Right lung (tissue), 5 donors: Measurements from ENCODE around the gene SRA1. TPM values are rescaled to one million over a fixed set of nuclear protein-coding genes. Genes with fewer than 3 reads are reported as not detected.

Source experiments
- DNase-seq, 2 donors: peaks; one replicate each; pipeline ENCODE4 v3.0.0-alpha.2; 2013
- polyA plus RNA-seq, 5 donors: library from polyadenylated mRNA; unstranded; fragments of 120-200 nt; gene quantifications; one replicate each; pipeline versions ENCODE4 v1.2.1 to v1.2.3, GENCODE V29; 2013; ENCODE audit warnings: inconsistent platforms in 1 of 5, low replicate concordance in 1 of 5; ENCODE audit not compliant: insufficient read length in 5 of 5, insufficient read depth in 1 of 5

The SRA1 gene
- polyA plus RNA-seq, 5 donors: 19.2 to 30.7 (median 22.9) TPM

DNA sequence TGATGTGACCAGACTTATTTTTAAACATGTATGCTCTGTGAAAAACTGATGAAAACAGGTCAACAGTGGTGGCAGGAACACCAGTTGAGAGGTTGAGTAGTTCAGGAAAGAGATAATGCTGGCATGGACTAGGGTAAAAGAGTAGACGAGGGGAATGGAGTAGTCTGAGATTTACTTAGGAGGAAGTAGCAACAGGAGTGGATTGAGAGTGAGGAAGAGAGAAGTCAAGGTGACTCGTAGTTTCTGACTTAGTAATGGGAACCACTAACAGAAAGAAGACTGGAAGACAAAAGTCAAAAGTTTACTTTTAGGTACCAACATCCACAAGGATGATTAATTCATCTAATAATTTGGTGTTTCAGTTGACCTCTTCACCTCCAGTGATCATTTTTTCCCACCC is 3.6 kb downstream of the SRA1 start:
- DNase-seq: no peak

DNA sequence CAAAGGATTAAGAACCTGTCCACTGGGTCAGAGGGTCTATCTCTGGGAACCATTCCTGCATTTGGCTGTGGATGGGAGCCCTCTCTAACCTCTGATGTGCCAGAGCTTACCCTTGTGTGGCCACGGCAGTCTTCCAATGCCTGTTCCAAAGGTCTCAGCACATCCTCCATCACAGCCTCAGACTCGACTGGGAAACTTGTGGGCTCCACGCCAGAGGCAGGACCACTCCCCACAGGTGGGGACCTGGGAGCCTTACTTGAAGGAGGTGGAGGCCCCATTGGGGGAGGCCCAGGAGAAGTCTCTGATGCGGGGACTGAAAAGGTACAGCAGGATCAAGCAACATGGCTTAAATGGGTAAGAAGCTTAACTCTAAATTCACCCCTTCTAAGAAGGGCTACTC is 5.4 kb downstream of the SRA1 start:
- DNase-seq: no peak

DNA sequence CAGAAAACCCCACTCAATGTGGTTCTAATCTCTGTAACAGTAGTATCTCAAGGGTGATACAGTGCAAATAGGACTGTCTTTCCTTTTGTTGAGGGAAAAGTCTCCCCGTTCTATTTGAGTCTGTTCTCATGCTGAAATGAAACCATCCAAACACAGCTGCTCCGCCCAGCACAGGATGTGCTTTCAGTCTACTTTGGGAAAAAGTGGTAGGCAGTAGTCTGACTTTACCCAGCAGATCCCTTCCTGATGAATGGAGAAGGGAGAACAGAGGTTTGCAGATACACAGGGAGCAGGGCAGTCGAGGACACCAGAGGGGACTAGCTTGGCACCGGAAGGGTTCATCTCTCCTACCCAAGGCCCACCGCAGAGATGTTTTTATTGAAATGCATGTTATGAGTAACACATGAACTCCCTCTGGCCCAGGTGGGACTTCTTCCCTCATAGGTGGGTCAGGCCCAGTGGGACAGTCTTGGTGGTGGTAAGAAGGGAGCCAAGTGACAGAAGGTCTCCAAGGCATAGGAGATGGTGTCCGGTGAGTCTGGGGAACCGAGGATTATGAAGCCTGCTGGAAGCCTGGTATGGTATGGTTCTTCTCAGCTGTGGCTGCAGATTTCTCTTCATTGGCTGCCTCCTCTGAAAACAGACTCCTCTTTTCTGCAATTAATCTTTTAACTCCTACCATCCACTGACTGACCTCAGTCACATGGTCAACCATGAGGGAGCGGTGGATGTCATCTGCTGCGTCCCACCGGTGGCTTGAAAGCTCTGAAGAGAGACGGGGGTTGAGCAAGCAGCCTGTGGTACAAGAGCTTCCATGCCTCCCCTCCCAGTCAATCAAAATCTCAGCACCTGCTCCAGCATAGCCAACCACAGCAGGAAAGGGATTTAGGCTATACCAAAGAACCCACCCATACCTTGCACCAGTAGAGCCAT is 6.9 kb downstream of the SRA1 start:
- DNase-seq: no peak

DNA sequence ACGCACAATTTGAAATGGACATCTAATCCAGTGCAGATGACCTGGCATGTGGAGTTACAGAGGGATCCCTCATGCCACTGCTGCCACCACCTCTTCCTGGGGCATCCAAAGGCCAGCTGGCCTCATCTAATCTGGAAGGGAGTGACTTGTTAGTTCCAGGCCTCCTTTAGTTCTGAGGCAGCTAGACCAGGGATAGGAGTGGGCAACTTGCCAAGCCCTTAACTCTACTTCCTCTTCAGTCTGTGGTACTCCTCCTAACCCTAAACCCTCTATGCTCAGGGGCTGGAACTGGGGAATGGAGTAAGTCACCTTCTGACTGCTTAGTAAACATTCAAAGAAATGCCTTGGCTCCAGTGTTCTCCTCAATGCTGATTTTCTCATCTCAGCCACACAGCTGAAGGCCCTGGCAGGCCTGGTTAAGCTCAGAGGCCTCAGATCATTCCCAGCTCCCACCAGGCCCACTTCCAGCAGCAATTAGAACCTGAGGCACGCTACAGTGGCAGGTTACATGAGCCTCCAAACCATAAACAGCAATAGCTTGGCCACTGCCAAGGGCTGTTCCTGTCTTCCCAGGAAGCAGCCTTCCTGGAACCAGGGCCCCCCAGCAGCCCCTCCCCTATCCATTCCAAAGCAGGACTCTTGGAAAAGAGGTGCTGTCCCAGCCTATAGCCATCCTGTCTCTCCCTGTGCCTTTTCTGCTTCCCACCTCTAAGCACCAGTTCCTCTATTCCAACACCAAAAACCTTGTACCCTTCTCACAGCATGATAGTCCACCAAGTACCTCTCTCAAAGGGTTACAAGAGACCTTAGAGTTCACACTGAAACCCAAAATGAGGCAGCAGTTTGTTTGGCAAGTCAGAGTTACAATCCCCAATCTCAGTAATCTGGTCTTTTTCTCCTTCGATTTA is 7.8 kb downstream of the SRA1 start:
- DNase-seq: no peak

DNA sequence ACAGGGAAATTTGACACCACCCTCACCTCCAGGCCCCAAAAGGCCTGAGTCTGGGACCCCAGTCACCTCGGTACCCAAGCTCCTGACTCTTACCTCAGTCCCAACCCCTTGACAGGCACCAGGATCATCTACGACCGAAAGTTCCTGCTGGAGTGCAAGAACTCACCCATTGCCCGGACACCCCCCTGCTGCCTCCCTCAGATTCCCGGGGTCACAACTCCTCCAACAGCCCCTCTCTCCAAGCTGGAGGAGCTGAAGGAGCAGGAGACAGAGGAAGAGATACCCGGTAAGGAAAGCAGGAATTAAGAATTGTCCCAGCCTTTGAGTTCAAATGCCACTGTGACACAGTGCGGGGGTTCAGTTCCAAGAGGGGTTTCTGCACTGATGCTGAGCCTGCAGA is 8.5 kb downstream of the SRA1 start:
- DNase-seq: no peak

DNA sequence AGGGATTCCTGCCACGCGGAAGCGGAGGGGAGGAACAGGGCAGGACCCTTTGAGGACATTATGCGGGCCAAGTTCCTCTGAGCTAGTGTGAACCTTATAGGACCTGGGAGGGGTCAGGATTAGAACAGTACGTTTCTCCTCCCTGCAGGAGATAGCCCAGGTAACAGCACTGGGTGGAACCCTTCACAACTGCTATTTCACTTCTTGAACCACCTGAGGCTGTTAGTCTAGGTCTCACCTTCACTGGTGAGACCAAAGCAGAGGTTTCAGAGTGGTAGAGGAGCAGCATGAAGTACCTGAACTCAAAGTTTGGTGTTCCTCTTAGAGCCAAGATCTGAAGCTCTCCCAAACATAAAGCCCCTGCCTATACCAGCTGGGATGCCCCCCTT is 9.0 kb downstream of the SRA1 start:
- DNase-seq: no peak

DNA sequence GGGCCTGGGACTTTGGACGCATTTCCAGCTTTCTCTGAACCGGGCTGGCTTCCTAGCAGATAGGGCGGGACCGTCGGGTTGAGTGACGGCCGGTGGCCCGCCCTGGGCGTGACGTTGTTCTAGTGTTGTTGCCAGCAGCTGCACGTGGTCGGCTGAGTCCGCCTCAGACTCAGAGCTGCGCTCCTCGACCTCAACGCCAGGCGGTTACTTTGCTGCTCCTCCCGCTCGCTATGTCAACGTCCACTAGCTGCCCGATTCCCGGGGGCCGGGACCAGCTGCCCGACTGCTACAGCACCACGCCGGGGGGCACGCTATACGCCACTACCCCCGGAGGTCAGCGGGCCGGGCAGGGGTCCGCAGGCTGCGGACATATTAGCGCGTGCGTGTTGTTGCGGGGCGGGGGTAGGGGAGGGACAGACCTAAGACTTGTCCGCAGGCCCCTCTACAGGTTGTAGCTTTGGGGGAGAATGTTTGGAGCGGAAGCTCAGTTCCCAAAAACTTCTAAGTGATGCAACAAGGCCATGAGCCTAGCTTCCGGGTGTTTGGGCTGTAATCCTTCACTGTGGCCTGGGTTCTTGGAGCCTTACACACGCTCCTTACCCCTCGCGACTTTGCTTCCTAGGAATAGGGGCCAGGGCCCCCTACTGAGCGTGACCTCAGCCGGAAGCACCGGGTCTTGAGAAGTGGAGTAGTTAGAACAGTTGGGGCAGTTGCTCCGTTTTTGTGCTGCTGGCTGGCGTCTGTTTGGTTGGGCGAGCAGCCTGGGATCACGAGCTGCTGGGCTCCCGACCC is 9.6 kb downstream of the SRA1 start, which contains the start of gene EIF4EBP3:
Gene EIF4EBP3, plus strand, starts transcription at position 155 of the 792 bp plus-strand sequence. Its CDS starts 76 bp downstream, at position 231.
- DNase-seq: peak; percentile 97 to 98

DNA sequence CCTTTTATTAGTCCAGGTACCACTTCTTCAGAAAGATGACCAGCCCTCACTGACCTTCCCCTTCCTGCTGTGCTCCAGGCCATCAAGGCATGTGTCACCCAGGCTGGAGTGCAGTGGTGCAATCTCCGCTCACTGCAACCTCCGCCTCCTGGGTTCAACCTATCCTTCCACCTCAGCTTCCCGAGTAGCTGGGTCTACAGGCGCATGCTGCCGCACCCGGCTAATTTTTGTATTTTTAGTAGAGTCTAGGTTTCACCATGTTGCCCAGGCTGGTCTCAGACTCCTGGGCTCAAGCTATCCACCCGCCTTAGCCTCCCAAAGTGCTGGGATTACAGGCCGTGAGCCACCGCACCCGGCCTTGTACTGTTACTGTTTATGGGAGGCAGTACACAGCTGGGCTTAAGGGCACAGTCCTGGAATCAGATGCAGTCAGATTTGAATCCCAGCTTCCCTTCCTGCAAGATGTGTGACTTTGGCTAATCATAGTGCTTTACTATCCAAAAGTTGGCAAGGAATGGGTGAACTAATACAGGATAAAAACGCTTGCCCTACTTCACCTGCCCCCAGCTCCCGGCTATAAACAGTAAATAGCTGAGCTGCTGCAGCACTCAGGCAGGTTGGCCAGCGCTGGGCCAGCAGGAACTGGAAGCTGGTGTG is 10.3 kb downstream of the SRA1 start:
- no peak for DNase-seq

DNA sequence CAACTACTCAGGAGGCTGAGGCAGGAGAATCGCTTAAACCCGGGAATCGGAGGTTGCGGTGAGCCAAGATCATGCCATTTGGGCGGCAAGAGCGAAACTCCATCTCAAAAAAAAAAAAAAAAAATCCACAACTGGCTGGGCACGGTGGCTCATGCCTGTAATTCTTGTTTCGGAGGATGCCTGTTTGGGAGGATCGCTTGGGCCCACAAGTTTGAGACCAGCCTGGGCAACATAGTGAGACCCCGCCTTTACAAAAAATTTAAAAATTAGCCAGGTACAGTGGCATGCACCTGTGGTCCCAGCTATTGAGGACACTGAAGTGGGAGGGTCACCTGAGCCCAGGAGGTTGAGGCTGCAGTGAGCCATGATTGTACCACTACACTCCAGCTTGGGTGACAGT is 11.7 kb downstream of the SRA1 start:
- DNase-seq: no peak

DNA sequence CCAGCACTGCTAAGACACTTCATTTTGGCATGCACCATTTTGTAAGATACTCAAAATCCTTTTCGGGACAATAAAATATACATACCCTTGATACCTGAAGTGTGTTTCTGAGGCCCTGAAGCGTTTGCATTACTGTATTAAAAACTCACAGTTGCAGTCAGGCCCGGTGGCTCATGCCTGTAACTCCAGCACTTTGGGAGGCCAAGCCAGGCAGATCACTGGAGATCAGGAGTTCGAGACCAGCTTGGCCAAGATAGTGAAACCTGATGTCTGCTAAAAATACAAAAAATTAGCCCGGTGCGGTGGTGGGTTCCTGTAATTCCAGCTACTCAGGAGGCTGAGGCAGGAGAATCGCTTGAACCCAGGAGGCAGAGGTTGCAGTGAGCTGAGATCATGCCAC is 12.3 kb downstream of the SRA1 start:
- DNase-seq: no peak

DNA sequence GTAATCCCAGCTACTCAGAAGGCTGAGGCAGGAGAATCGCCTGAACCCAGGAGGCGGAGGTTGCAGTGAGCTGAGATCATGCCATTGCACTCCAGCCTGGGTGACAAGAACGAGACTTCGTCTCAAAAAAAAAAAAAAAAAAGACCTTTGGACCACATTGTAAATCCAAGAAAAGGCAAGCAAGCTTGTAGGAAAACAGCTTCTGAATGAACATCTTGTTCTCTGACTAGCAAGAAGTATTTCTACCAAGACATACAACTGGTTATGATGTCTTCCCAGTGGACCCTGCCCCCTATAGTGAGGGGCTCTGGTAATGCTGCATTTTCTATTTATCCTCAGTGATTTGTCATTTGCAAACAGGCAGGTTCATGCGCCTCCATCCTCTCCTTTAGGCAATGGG is 14.3 kb downstream of the SRA1 start:
- no peak for DNase-seq

DNA sequence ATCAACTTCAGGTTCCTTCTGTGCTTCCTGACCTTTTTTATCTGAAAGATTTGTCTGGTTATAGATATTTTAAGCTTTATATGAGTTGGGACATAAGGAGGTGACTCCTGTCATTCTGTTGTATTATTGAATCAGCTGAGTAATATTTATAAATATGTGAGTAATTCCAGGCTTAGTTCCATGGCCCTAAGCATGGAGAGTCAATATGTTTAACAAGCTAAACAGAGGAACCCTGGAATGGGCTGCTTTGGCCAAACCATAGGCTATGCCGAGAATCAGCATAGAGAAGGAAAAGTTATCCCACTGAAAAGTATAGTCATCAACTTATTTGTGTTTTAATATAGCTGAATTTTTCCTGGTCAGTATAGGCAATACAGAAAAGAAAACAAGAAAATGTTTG is 17.0 kb downstream of the SRA1 start:
- no peak for DNase-seq

DNA sequence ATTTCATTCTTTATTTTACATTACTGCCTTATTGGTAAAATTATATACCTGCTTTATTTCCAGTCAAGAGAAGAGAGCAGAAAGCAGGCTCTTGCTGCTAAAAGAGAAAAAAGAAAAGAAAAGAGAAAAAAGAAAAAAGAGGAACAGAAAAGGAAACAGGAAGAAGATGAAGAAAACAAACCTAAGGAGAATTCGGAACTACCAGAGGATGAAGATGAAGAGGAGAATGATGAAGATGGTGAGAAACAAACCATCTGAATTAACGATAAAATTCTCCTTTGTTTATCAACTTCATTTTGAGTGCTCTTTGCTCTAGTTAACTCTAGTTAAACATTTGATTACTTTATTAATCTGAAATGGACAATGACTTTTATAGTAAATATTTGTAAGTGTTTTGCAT is 33.3 kb downstream of the SRA1 start:
- DNase-seq: no peak

DNA sequence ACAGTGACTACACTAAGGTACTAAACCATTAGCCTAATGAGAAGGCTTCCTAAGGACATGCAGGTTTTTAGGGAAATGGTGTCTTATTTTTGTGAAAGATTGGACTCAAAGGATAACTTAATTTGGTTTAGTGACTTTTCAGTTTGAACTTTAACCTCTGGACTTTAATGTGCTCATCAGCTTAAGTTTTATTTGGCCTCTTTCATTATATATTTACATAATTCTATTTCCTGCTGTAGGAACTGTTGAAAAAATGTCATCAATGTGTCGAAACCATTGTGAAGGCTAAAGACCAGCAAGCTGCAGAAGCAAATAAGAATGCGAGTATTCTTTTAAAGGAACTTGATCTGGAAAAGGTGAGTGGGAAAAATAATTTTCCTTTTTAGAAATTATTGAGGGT is 44.1 kb downstream of the SRA1 start:
- DNase-seq: no peak

DNA sequence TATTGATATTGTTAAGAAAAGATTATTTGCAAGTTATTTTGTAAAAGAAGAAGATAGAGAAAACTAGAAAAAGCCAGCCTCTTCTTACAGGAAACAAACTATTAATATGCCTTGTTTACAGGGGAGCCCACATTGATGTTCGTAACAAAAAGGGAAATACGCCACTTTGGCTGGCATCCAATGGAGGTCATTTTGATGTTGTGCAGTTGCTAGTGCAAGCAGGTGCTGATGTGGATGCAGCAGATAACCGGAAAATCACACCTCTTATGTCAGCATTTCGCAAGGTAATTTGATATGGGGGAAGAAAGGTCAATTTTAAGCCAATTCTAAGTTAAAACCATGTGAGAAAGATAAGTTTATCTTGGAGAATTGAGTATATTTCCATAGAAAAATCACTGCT is 47.4 kb downstream of the SRA1 start:
- DNase-seq: no peak

DNA sequence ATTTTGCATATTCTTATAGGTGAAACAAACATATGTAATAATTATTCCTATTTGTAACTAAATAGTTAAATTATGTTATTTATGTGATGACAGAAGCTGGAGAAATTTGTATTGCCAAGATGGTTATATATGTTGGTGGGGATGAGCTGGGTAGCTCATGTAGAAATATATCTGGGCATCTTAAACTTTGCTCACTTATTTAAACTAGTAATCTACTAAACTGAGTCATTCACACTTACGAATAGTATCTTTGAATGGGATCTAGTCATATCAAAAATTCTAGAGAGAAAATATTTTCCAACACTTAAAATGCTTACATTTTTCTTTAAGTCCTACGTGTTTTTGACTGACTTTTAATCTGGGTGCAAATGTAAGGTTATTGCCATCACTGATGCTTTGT is 54.4 kb downstream of the SRA1 start:
- DNase-seq: no peak

Other genes starting within 250 kb of the SRA1 start
- 1 to 10 TPM; 5.7 to 9.6 (median 7.6) TPM for gene HBEGF, start 210.9 kb downstream of the SRA1 start, polyA plus RNA-seq
- gene SLC4A9, start 197.3 kb downstream of the SRA1 start, polyA plus RNA-seq: under 1 TPM; 0.15 to 0.34 (median 0.25) TPM
- 100 to 1,000 TPM in 4 of 5 donors, 10 to 100 TPM in 1; 97.8 to 144 (median 128) TPM for gene ANKHD1, start 155.6 kb downstream of the SRA1 start, polyA plus RNA-seq
- gene EIF4EBP3, start 9.8 kb downstream of the SRA1 start, polyA plus RNA-seq: 10 to 100 TPM in 4 of 5 donors, 1 to 10 TPM in 1; 7.8 to 13.7 (median 10.5) TPM
- gene APBB3, start 7.1 kb upstream of the SRA1 start, polyA plus RNA-seq: 10 to 100 TPM; 41.6 to 57.2 (median 47.9) TPM
- gene SLC35A4, start 7.4 kb upstream of the SRA1 start, polyA plus RNA-seq: 10 to 100 TPM; 68.2 to 81.1 (median 71.0) TPM
- 10 to 100 TPM; 12.1 to 27.7 (median 16.8) TPM for gene CD14, start 75.7 kb upstream of the SRA1 start, polyA plus RNA-seq
- gene TMCO6, start 82.0 kb upstream of the SRA1 start, polyA plus RNA-seq: 10 to 100 TPM; 18.0 to 22.1 (median 20.0) TPM
- gene NDUFA2, start 90.2 kb upstream of the SRA1 start, polyA plus RNA-seq: 10 to 100 TPM; 50.2 to 85.8 (median 61.8) TPM
- 100 to 1,000 TPM; 140 to 196 (median 152) TPM for gene IK, start 90.4 kb upstream of the SRA1 start, polyA plus RNA-seq
- gene WDR55, start 107.4 kb upstream of the SRA1 start, polyA plus RNA-seq: 10 to 100 TPM; 15.3 to 21.5 (median 20.5) TPM
- gene DND1, start 116.1 kb upstream of the SRA1 start, polyA plus RNA-seq: under 1 TPM in 3 of 5 donors, not detected in 2; 0.55 to 0.70 (median 0.68) TPM
- gene HARS1, start 133.9 kb upstream of the SRA1 start, polyA plus RNA-seq: 10 to 100 TPM; 71.4 to 77.3 (median 73.1) TPM
- 10 to 100 TPM; 42.4 to 56.4 (median 49.8) TPM for gene HARS2, start 134.0 kb upstream of the SRA1 start, polyA plus RNA-seq
- 100 to 1,000 TPM in 4 of 5 donors, 10 to 100 TPM in 1; 95.6 to 151 (median 114) TPM for gene ZMAT2, start 143.0 kb upstream of the SRA1 start, polyA plus RNA-seq
- under 1 TPM; 0.07 to 0.18 (median 0.09) TPM for gene PCDHA1, start 228.7 kb upstream of the SRA1 start, polyA plus RNA-seq
- gene PCDHA2, start 237.4 kb upstream of the SRA1 start, polyA plus RNA-seq: under 1 TPM; 0.14 to 0.34 (median 0.31) TPM
- under 1 TPM; 0.19 to 0.40 (median 0.27) TPM for gene PCDHA3, start 243.6 kb upstream of the SRA1 start, polyA plus RNA-seq
- under 1 TPM; 0.27 to 0.50 (median 0.44) TPM for gene PCDHA4, start 249.6 kb upstream of the SRA1 start, polyA plus RNA-seq